HepG2 (cell line): ENCODE results near the gene CEP164. TPM values are rescaled to one million over a fixed set of nuclear protein-coding genes. Genes with fewer than 3 reads are reported as not detected.

Experiments used
- MXI1 ChIP-seq: IDR thresholded peaks from 3 replicates; pipeline ENCODE4 v1.6.1; 2012; ENCODE audit warnings: low read depth, low read length, inconsistent platforms, borderline replicate concordance
- polyA plus RNA-seq, 8 experiments: library from polyadenylated mRNA; depleted of rRNA in 3 of 8; stranded (reverse) in 7 of 8; unstranded in 1 of 8; fragments of >200 nt; fragmentation: Illumina TruSeq in 4 of 8; extraction: Trizol in 4 of 8; gene quantifications; 2 replicates each; pipeline versions ENCODE4 v1.2.1 to v1.2.3, GENCODE V29; 2011 to 2016; ENCODE audit warnings: low read depth in 4 of 8, missing spikeins in 1 of 8, mixed read lengths in 1 of 8; ENCODE audit not compliant: insufficient read depth in 1 of 8
- total RNA-seq, 5 experiments: library from RNA; depleted of rRNA; stranded (reverse); fragments of >200 nt; fragmentation: Illumina TruSeq; extraction: Trizol; gene quantifications; 2 replicates each; pipeline ENCODE4 v1.2.3, GENCODE V29; 2016; ENCODE audit warnings: low read depth in 1 of 5
- TF ChIP-seq, protein P1 (sequence below), 2 experiments: fragments of 450-650 bp in 1 of 2; sonication (generic) in 1 of 2; formaldehyde crosslinking in 1 of 2; IDR thresholded peaks; 2 replicates each; pipeline versions ENCODE4 v1.6.1 to v1.8.0; 2016 to 2022; ENCODE audit warnings: antibody characterized with exemption in 1 of 2, mild to moderate bottlenecking in 1 of 2, missing genetic modification reagents in 1 of 2
- TF ChIP-seq, protein P2 (sequence below): fragments of 450-650 bp; IDR thresholded peaks from 2 replicates; pipeline ENCODE4 v1.6.1; 2016

Gene CEP164
- total and polyA plus RNA-seq, 2 of the 13 experiments (the other 11 are each of a cell fraction or from before 2014, with no cell fraction given) = 11.4 to 15.2 TPM

DNA sequence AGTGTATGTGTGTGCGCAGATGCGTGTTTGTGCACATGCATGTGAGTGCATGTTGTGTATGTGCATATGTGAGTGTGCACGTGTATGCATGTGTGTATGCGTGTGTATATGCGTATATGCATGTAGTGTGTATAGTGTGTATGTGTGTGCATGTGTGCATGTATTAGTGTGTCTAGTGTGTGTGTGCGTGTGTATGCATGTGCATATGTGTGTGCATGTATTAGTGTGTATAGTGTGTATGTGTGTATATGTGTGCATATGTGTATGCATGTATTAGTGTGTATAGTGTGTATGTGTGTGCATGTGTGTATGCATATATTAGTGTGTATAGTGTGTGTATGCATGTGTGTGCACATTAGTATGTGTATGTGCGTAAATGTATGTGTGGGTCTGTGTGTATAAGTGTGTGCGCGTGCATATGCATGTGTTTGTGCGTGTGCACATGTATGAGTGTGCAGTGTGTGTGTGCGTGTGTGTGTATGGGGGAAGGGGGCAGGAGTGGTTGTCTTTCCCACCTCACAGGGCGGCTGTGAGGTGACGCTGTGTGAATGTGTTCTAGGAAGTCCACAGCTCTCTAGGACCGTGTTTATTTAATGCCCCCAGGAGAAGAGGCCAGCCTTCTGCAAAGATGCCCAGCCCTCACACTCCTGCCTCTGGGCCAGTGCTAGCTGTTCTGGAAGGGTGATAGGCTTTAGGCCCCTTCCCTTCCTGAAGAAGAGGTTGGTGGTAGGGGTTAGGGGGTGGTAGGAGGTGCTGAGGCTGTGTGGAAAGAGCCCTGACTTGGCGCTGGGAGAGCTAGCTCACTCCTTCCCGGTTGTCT is 114.6 kb downstream of the CEP164 start (continued):
- TF ChIP-seq, protein P1, sequence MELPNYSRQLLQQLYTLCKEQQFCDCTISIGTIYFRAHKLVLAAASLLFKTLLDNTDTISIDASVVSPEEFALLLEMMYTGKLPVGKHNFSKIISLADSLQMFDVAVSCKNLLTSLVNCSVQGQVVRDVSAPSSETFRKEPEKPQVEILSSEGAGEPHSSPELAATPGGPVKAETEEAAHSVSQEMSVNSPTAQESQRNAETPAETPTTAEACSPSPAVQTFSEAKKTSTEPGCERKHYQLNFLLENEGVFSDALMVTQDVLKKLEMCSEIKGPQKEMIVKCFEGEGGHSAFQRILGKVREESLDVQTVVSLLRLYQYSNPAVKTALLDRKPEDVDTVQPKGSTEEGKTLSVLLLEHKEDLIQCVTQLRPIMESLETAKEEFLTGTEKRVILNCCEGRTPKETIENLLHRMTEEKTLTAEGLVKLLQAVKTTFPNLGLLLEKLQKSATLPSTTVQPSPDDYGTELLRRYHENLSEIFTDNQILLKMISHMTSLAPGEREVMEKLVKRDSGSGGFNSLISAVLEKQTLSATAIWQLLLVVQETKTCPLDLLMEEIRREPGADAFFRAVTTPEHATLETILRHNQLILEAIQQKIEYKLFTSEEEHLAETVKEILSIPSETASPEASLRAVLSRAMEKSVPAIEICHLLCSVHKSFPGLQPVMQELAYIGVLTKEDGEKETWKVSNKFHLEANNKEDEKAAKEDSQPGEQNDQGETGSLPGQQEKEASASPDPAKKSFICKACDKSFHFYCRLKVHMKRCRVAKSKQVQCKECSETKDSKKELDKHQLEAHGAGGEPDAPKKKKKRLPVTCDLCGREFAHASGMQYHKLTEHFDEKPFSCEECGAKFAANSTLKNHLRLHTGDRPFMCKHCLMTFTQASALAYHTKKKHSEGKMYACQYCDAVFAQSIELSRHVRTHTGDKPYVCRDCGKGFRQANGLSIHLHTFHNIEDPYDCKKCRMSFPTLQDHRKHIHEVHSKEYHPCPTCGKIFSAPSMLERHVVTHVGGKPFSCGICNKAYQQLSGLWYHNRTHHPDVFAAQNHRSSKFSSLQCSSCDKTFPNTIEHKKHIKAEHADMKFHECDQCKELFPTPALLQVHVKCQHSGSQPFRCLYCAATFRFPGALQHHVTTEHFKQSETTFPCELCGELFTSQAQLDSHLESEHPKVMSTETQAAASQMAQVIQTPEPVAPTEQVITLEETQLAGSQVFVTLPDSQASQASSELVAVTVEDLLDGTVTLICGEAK (IDR thresholded peaks at IDR 0.05) = 0 out of 2 replicates have a peak, but pooled peaks have one; percentile 13
- TF ChIP-seq, protein P1 (CRISPR knock-in tag; IDR thresholded peaks at IDR 0.05) = no peak
- TF ChIP-seq, protein P2, sequence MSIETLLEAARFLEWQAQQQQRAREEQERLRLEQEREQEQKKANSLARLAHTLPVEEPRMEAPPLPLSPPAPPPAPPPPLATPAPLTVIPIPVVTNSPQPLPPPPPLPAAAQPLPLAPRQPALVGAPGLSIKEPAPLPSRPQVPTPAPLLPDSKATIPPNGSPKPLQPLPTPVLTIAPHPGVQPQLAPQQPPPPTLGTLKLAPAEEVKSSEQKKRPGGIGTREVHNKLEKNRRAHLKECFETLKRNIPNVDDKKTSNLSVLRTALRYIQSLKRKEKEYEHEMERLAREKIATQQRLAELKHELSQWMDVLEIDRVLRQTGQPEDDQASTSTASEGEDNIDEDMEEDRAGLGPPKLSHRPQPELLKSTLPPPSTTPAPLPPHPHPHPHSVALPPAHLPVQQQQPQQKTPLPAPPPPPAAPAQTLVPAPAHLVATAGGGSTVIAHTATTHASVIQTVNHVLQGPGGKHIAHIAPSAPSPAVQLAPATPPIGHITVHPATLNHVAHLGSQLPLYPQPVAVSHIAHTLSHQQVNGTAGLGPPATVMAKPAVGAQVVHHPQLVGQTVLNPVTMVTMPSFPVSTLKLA = peak; percentile 54
- TF ChIP-seq MXI1 = no peak
- TF ChIP-seq, all 625 proteins: peak for 3
